Epithelial cell of esophagus (primary cell): ENCODE results near the gene ACTR1B.

Experiments used
- DNase-seq: peaks from one replicate; pipeline ENCODE4 v3.0.0; 2010; ENCODE audit warnings: low read depth
- H3K4me3 ChIP-seq: 2 replicates; pipeline ENCODE4 v1.5.1; 2011; ENCODE audit warnings: mild to moderate bottlenecking, low read length, control low read depth
- CTCF ChIP-seq: IDR thresholded peaks from 2 replicates; pipeline ENCODE4 v1.5.1; 2011; ENCODE audit warnings: low read depth, mild to moderate bottlenecking, low read length, control low read depth, inconsistent platforms; ENCODE audit not compliant: insufficient read depth; ENCODE audit errors: missing control alignments

ACTR1B gene

GRCh38 chr2:97659256-97660043 is 4.4 kb downstream of the ACTR1B start:
- no peak overlapping the region for H3K4me3 ChIP-seq
- no peak for DNase-seq
- no peak for TF ChIP-seq CTCF

- no peak overlapping the region for H3K4me3 ChIP-seq
- no peak for DNase-seq
- no peak for TF ChIP-seq CTCF
Measured at GRCh38 chr2:97658691-97659157, 5.1 kb downstream of the ACTR1B start.

- no peak for DNase-seq
- no peak for TF ChIP-seq CTCF
- no peak overlapping the region for H3K4me3 ChIP-seq
Measured at GRCh38 chr2:97657986-97658690, 5.7 kb downstream of the ACTR1B start.

GRCh38 chr2:97656905-97657587 is 6.8 kb downstream of the ACTR1B start:
- TF ChIP-seq CTCF: no peak
- no peak overlapping the region for H3K4me3 ChIP-seq
- no peak for DNase-seq

- H3K4me3 ChIP-seq: no peak overlapping the region
- no peak for TF ChIP-seq CTCF
- no peak for DNase-seq
Measured at GRCh38 chr2:97656129-97656755, 7.6 kb downstream of the ACTR1B start.

GRCh38 chr2:97654791-97655190 is 9.1 kb downstream of the ACTR1B start:
- no peak for DNase-seq
- TF ChIP-seq CTCF: no peak
- H3K4me3 ChIP-seq: no peak overlapping the region
